ENCODE measurements around the gene PRM1. TPM values are rescaled to one million over a fixed set of nuclear protein-coding genes. Genes with fewer than 3 reads are reported as not detected.

The PRM1 gene
- total RNA-seq, 1 donor from 2014 or later = not detected

- Mint-ChIP-seq H3K9me3 (ENCODE audit: unreplicated experiment) (no peaks in the 10 kb centered on the region), H3K4me3 (ENCODE audit: unreplicated experiment) (no peak overlapping the region), H3K27ac (ENCODE audit: unreplicated experiment) (no peak overlapping the region), H3K27me3 (ENCODE audit: unreplicated experiment) (peaks cover 13% of the 10 kb centered on the region), H3K4me1 (ENCODE audit: unreplicated experiment) (peaks cover 9% of the 10 kb centered on the region), H3K36me3 (ENCODE audit: unreplicated experiment) (no peaks in the 10 kb centered on the region)
- no peak for TF ChIP-seq CTCF (IDR thresholded peaks at IDR 0.05)
- DNase-seq (ENCODE audit: extremely low spot score, unreplicated experiment) = no peak
Measured at GRCh38 chr16:11277607-11278337, 3.4 kb downstream of the PRM1 start.

GRCh38 chr16:11276896-11277593 is 4.1 kb downstream of the PRM1 start:
- H3K9me3 Mint-ChIP-seq (ENCODE audit: unreplicated experiment) = no peaks in the 10 kb centered on the region
- TF ChIP-seq CTCF (IDR thresholded peaks at IDR 0.05) = no peak
- H3K4me3 Mint-ChIP-seq (ENCODE audit: unreplicated experiment) = no peak overlapping the region
- peaks cover 11% of the 10 kb centered on the region for H3K27me3 Mint-ChIP-seq (ENCODE audit: unreplicated experiment)
- H3K36me3 Mint-ChIP-seq (ENCODE audit: unreplicated experiment) = no peaks in the 10 kb centered on the region
- H3K4me1 Mint-ChIP-seq (ENCODE audit: unreplicated experiment) = peaks cover 9% of the 10 kb centered on the region
- DNase-seq (ENCODE audit: extremely low spot score, unreplicated experiment) = no peak
- no peak overlapping the region for H3K27ac Mint-ChIP-seq (ENCODE audit: unreplicated experiment)

- peaks cover 9% of the 10 kb centered on the region for H3K4me1 Mint-ChIP-seq (ENCODE audit: unreplicated experiment)
- no peak for TF ChIP-seq CTCF (IDR thresholded peaks at IDR 0.05)
- peaks cover 9% of the 10 kb centered on the region for H3K27me3 Mint-ChIP-seq (ENCODE audit: unreplicated experiment)
- no peak within 1 kb of the TSS for H3K27ac Mint-ChIP-seq (ENCODE audit: unreplicated experiment)
- no peak for DNase-seq (ENCODE audit: extremely low spot score, unreplicated experiment)
- no peak within 1 kb of the TSS for H3K4me3 Mint-ChIP-seq (ENCODE audit: unreplicated experiment)
- H3K9me3 Mint-ChIP-seq (ENCODE audit: unreplicated experiment) = no peaks in the 10 kb centered on the region
- no peaks in the 10 kb centered on the region for H3K36me3 Mint-ChIP-seq (ENCODE audit: unreplicated experiment)
Measured at GRCh38 chr16:11276143-11276895, 4.8 kb downstream of the PRM1 start, which contains the start of gene PRM2. TSS of gene PRM2 (minus strand) at chr16:11276480. CDS start at chr16:11276370, 110 bp downstream.

- H3K36me3 Mint-ChIP-seq (ENCODE audit: unreplicated experiment) = no peaks in the 10 kb centered on the region
- no peak for TF ChIP-seq CTCF (IDR thresholded peaks at IDR 0.05)
- DNase-seq (ENCODE audit: extremely low spot score, unreplicated experiment) = no peak
Measured at GRCh38 chr16:11274964-11275363, 6.2 kb downstream of the PRM1 start.

More at GRCh38 chr16:11274964-11275363, 6.2 kb downstream of the PRM1 start:
- Mint-ChIP-seq H3K9me3 (ENCODE audit: unreplicated experiment) (no peaks in the 10 kb centered on the region), H3K4me3 (ENCODE audit: unreplicated experiment) (no peak overlapping the region), H3K4me1 (ENCODE audit: unreplicated experiment) (peaks cover 9% of the 10 kb centered on the region), H3K27me3 (ENCODE audit: unreplicated experiment) (peaks cover 8% of the 10 kb centered on the region), H3K27ac (ENCODE audit: unreplicated experiment) (no peak overlapping the region)
